SK-MEL-5 (cell line): Measurements from ENCODE around the gene ZNF738. TPM values are rescaled to one million over a fixed set of nuclear protein-coding genes. Genes with fewer than 3 reads are reported as not detected.

Source experiments
- DNase-seq: peaks from one replicate; pipeline ENCODE4 v3.0.0-alpha.2; 2016; ENCODE audit warnings: low read depth, low spot score
- in situ Hi-C: cut with HindIII; loops from 2 replicates; pipeline ENCODE4 v1.10.0; 2016; ENCODE audit warnings: low sequenced_read_pairs, high pct_unique_total_duplicates, low pct_unique_long_range_greater_than_20kb
- total RNA-seq: library from RNA; depleted of rRNA; stranded (reverse); fragments of >200 nt; shearing (Covaris generic); gene quantifications from 2 replicates; pipeline ENCODE4 v1.2.3, GENCODE V29; 2014; rRNA removed

The ZNF738 gene
- total RNA-seq, 1 experiment from 2014 or later = 2.4 TPM

DNA sequence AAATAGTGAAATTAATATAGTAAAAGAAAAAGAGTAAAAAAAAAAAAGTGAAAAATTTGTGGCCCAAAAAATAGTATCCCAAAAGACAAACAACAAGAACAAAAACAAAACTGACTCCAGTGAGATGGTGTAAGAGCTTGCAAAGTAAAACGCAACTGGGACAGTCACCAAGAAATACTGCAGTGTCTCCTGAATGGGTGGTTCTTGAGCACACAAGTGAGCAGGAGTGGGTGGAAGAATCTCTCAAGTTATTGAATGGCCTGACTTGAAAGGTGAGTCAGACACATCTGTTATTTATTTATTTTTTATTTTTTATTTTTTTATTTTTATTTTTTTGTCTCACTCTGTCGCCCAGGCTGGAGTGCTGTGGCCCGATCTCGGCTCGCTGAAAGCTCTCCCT, 40.1 kb downstream of the ZNF738 start:
- in situ Hi-C loops = no loop called here

DNA sequence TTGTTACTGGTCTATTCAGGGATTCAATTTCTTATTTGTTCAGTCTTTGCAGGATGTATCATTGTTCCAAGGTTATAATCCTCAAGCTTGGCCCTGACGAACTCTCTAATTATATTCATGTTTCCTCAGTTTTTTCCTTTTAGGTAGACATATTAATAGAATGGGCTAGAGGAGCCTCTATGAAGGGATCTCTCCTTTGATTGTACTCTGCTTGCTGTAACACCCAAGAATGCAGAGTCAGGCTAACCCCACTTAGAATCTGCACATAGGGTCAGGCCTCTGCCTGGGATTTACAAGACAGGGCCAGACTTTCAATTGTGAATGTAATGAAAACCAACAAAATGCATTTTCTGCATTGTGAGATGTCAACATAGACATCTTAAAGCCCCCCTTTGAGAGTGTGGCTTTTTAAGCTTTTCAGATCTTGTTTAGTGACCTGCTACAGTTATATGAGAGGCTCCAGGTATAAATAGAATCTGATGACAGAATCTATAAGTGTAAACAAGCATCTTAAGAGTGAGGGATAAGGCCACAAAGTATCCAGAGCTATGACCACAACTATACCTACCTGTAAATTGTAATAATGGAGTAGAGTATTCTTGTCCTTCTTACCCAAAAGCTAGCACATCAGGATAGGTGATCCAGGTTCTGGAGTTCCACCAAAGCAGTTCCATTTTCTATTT, 43.6 kb downstream of the ZNF738 start:
- DNase-seq = no peak
- in situ Hi-C loops = no loop called here

More for the DNA sequence above, 40.1 kb downstream of the ZNF738 start:
- DNase-seq = no peak

GRCh38 chr19:21410166-21410565, 51.4 kb downstream of the ZNF738 start:
- DNase-seq = no peak
- in situ Hi-C loops = no loop called here

GRCh38 chr19:21422244-21422643, 63.4 kb downstream of the ZNF738 start:
- no peak for DNase-seq
- in situ Hi-C loops = no loop called here

- in situ Hi-C loops = no loop called here
- DNase-seq = no peak
Measured at GRCh38 chr19:21423057-21424041, 64.5 kb downstream of the ZNF738 start.

Other genes with a start within 250 kb of the ZNF738 start
- 2.3 and 5.8 TPM in 2 replicates for gene ZNF431, start 217.0 kb upstream of the ZNF738 start, total RNA-seq
- gene ZNF708, start 29.6 kb upstream of the ZNF738 start, total RNA-seq = 5.0 TPM in 2 replicates
- gene ZNF493, start 38.1 kb downstream of the ZNF738 start, total RNA-seq = 5.9 and 7.9 TPM in 2 replicates
- gene ZNF429, start 146.6 kb downstream of the ZNF738 start, total RNA-seq = 1.6 and 3.1 TPM in 2 replicates